GM23248 (cell line): Measurements from ENCODE around the gene BMPR2. TPM values are rescaled to one million over a fixed set of nuclear protein-coding genes. Genes with fewer than 3 reads are reported as not detected.

Experiments used
- DNase-seq: peaks from one replicate; pipeline ENCODE4 v3.0.0-alpha.2; 2015
- H2AFZ ChIP-seq: fragments of 200-600 bp; sonication (generic); 2 replicates; pipeline ENCODE4 v1.6.1; 2016; ENCODE audit warnings: antibody characterized with exemption
- H3F3A ChIP-seq: fragments of 200-600 bp; sonication (generic); 2 replicates; pipeline ENCODE4 v1.6.1; 2016; ENCODE audit warnings: mild to moderate bottlenecking, antibody characterized with exemption, mixed run types; ENCODE audit not compliant: insufficient read depth
- H3K27ac ChIP-seq: fragments of 200-600 bp; sonication (generic); 2 replicates; pipeline ENCODE4 v1.5.1; 2016; ENCODE audit warnings: mild to moderate bottlenecking
- H3K27me3 ChIP-seq: fragments of 200-600 bp; sonication (generic); replicated peaks from 2 replicates; pipeline ENCODE4 v1.6.1; 2016; ENCODE audit warnings: mild to moderate bottlenecking; ENCODE audit not compliant: insufficient read depth
- H3K36me3 ChIP-seq: fragments of 200-600 bp; sonication (generic); 2 replicates; pipeline ENCODE4 v1.6.1; 2016; ENCODE audit warnings: low read depth, mild to moderate bottlenecking
- H3K4me1 ChIP-seq: fragments of 200-600 bp; sonication (generic); 2 replicates; pipeline ENCODE4 v1.6.1; 2016; ENCODE audit warnings: mild to moderate bottlenecking; ENCODE audit not compliant: insufficient read depth
- H3K4me2 ChIP-seq: fragments of 200-600 bp; sonication (generic); one replicate; pipeline ENCODE4 v1.6.1; 2016; ENCODE audit warnings: mild to moderate bottlenecking; ENCODE audit not compliant: unreplicated experiment
- H3K4me3 ChIP-seq: fragments of 200-600 bp; sonication (generic); 2 replicates; pipeline ENCODE4 v1.5.1; 2016; ENCODE audit warnings: mild to moderate bottlenecking
- H3K79me2 ChIP-seq: fragments of 200-600 bp; sonication (generic); 2 replicates; pipeline ENCODE4 v1.6.1; 2016; ENCODE audit warnings: mild to moderate bottlenecking; ENCODE audit not compliant: insufficient read depth
- H3K9ac ChIP-seq: fragments of 200-600 bp; sonication (generic); 2 replicates; pipeline ENCODE4 v1.6.1; 2016; ENCODE audit warnings: mild to moderate bottlenecking
- H3K9me2 ChIP-seq: fragments of 200-600 bp; sonication (generic); 2 replicates; pipeline ENCODE4 v1.6.1; 2016; ENCODE audit warnings: mixed run types, mild to moderate bottlenecking, moderate library complexity; ENCODE audit not compliant: insufficient read depth
- H3K9me3 ChIP-seq: fragments of 200-600 bp; sonication (generic); one replicate; pipeline ENCODE4 v1.6.1; 2017; ENCODE audit warnings: low read depth
- H4K20me1 ChIP-seq: fragments of 200-600 bp; sonication (generic); 2 replicates; pipeline ENCODE4 v1.6.0; 2016; ENCODE audit not compliant: insufficient read depth
- EZH2 ChIP-seq: fragments of 200-600 bp; sonication (generic); IDR thresholded peaks from 2 replicates; pipeline ENCODE4 v1.6.1; 2018; ENCODE audit warnings: antibody characterized with exemption, mild to moderate bottlenecking; ENCODE audit not compliant: insufficient read depth, poor library complexity, severe bottlenecking
- EZH2phosphoT487 ChIP-seq: fragments of 200-600 bp; sonication (generic); IDR thresholded peaks from 2 replicates; pipeline ENCODE4 v1.6.1; 2018; ENCODE audit warnings: antibody characterized with exemption, moderate library complexity, mild to moderate bottlenecking, low read depth; ENCODE audit not compliant: insufficient read depth
- WGBS, 2 experiments: methylation state at CpG; one replicate each; pipeline ENCODE4 v1.1.6; 2015 to 2017; ENCODE audit warnings: low lambda C conversion rate in 2 of 2, low coverage in 1 of 2; ENCODE audit errors: missing lambda C conversion rate in 2 of 2; 5-methylcytosine and 5-hydroxymethylcytosine counted together
- in situ Hi-C: fragments of 300-500 bp; cut with MboI; formaldehyde crosslinking; loops from 2 replicates; pipeline ENCODE4 v1.15.0; 2020
- polyA plus RNA-seq: library from polyadenylated mRNA; unstranded; fragments of >200 nt; fragmentation: Nextera tagmentation; extraction: Ambion mirVana; gene quantifications from 2 replicates; pipeline ENCODE4 v1.2.1, GENCODE V29; 2016
- total RNA-seq: library from RNA; depleted of rRNA; stranded (reverse); fragments of >200 nt; shearing (Covaris generic); gene quantifications from 2 replicates; pipeline ENCODE4 v1.2.3, GENCODE V29; 2014; rRNA removed

The BMPR2 gene
- total RNA-seq (29.7 and 31.3 TPM in 2 replicates), polyA plus RNA-seq (17.5 and 17.8 TPM in 2 replicates)

GRCh38 chr2:202375609-202376408 lies at the start of gene BMPR2:
Gene BMPR2, plus strand, starts transcription at chr2:202376327. Its CDS starts 1,148 bp downstream, at chr2:202377475.
- in situ Hi-C loops: no loop called here
- H3K9ac ChIP-seq: peak within 1 kb of the TSS; percentile 98
- peak within 1 kb of the TSS; percentile 93 for H3K4me3 ChIP-seq
- no peaks in the 10 kb centered on the region for H3K36me3 ChIP-seq
- peak within 1 kb of the TSS; percentile 93 for H2AFZ ChIP-seq
- H4K20me1 ChIP-seq: no peaks in the 10 kb centered on the region; the same call in 1 of the 2 replicates
- no peaks in the 10 kb centered on the region for H3K9me3 ChIP-seq
- WGBS, 2 experiments: 1 to 3% methylated on average over 33 to 58 of the region's 70 CpGs
- DNase-seq: peak; percentile 93
- peak within 1 kb of the TSS; percentile 98 for H3K4me2 ChIP-seq
- H3K4me1 ChIP-seq: peaks cover 16% of the 10 kb centered on the region
- H3K27me3 ChIP-seq: no peaks in the 10 kb centered on the region
- no peaks in the 10 kb centered on the region for H3K9me2 ChIP-seq
- H3F3A ChIP-seq: peaks cover 43% of the 10 kb centered on the region
- peak within 1 kb of the TSS; percentile 100 for H3K27ac ChIP-seq
- H3K79me2 ChIP-seq: peaks cover 58% of the 10 kb centered on the region
- TF ChIP-seq EZH2phosphoT487 (no peak), EZH2 (no peak)

- WGBS, 2 experiments: 95 to 100% methylated on average over 1 of the region's 1 CpG
- no peak for TF ChIP-seq EZH2phosphoT487
- no peak for TF ChIP-seq EZH2
- H3K9ac ChIP-seq: no peak overlapping the region
- in situ Hi-C loops: no loop called here
- H3K4me1 ChIP-seq: no peaks in the 10 kb centered on the region
- H3K79me2 ChIP-seq: no peaks in the 10 kb centered on the region
- H3K4me2 ChIP-seq: no peak overlapping the region
- no peak overlapping the region for H2AFZ ChIP-seq
- H3K27ac ChIP-seq: no peak overlapping the region
- H3F3A ChIP-seq: no peaks in the 10 kb centered on the region
- no peaks in the 10 kb centered on the region for H3K9me2 ChIP-seq
- DNase-seq: no peak
- H3K36me3 ChIP-seq: no peaks in the 10 kb centered on the region
- no peaks in the 10 kb centered on the region for H3K27me3 ChIP-seq
- no peaks in the 10 kb centered on the region for H4K20me1 ChIP-seq
- H3K9me3 ChIP-seq: no peaks in the 10 kb centered on the region
- H3K4me3 ChIP-seq: no peak overlapping the region
These were observed 48.3 kb upstream of the BMPR2 start for GRCh38 chr2:202327858-202328257.

GRCh38 chr2:202335791-202336467 lies 40.2 kb upstream of the BMPR2 start:
- peaks cover 4% of the 10 kb centered on the region; the same call in 1 of the 2 replicates for H3K4me1 ChIP-seq
- no peak overlapping the region for H3K27ac ChIP-seq
- H3K9me2 ChIP-seq: no peaks in the 10 kb centered on the region
- no peaks in the 10 kb centered on the region for H3K79me2 ChIP-seq
- H3K27me3 ChIP-seq: no peaks in the 10 kb centered on the region
- H3K9me3 ChIP-seq: no peaks in the 10 kb centered on the region
- no peak overlapping the region for H2AFZ ChIP-seq
- in situ Hi-C loops: no loop called here
- H3K36me3 ChIP-seq: no peaks in the 10 kb centered on the region
- DNase-seq: peak; percentile 64
- H4K20me1 ChIP-seq: no peaks in the 10 kb centered on the region
- TF ChIP-seq EZH2 (no peak), EZH2phosphoT487 (no peak)
- no peak overlapping the region for H3K4me3 ChIP-seq
- 0 out of 2 replicates have a peak, but pooled peaks cover 7% of the 10 kb centered on the region for H3F3A ChIP-seq
- no peak overlapping the region for H3K4me2 ChIP-seq
- no peak overlapping the region for H3K9ac ChIP-seq
- WGBS, 2 experiments: 81 to 86% methylated on average over 6 of the region's 6 CpGs

- in situ Hi-C loops: no loop called here
- H3K27ac ChIP-seq: no peak overlapping the region
- no peak overlapping the region for H2AFZ ChIP-seq
These were observed 39.0 kb upstream of the BMPR2 start for GRCh38 chr2:202337151-202337550.

More at GRCh38 chr2:202337151-202337550, 39.0 kb upstream of the BMPR2 start:
- Histone ChIP-seq H3K9me3 (no peaks in the 10 kb centered on the region), H3K4me1 (peaks cover 4% of the 10 kb centered on the region; the same call in 1 of the 2 replicates), H4K20me1 (no peaks in the 10 kb centered on the region), H3K79me2 (no peaks in the 10 kb centered on the region), H3K9ac (no peak overlapping the region), H3F3A (0 out of 2 replicates have a peak, but pooled peaks cover 7% of the 10 kb centered on the region), H3K27me3 (no peaks in the 10 kb centered on the region), H3K9me2 (no peaks in the 10 kb centered on the region), H3K36me3 (no peaks in the 10 kb centered on the region), H3K4me2 (no peak overlapping the region), H3K4me3 (no peak overlapping the region)
- no peak for DNase-seq
- 45 to 64% methylated on average over 2 of the region's 2 CpGs for WGBS, 2 experiments
- TF ChIP-seq EZH2phosphoT487 (no peak), EZH2 (no peak)
